HG02588 (cell line): ENCODE results near the gene SHLD2.
"Not testable (repeated sequence)": the region's sequence is repeated elsewhere in the genome, so short reads cannot be mapped to it uniquely, and the experiment has no call there.

Experiments
- ATAC-seq: cut with Tn5 transposase; IDR thresholded peaks from one replicate; pipeline ENCODE4 v1.9.1; 2021; ENCODE audit warnings: mild to moderate bottlenecking, moderate library complexity; ENCODE audit not compliant: unreplicated experiment

Gene SHLD2

GRCh38 chr10:87094373-87095235 lies at the start of gene SHLD2, which contains the start of gene GLUD1:
TSS of gene SHLD2 (plus strand) at chr10:87095206. CDS start at chr10:87151355, 56,149 bp downstream.
TSS of gene GLUD1 (minus strand) at chr10:87094843. CDS start at chr10:87094769, 74 bp downstream.
- peak; percentile 65 for ATAC-seq

DNA sequence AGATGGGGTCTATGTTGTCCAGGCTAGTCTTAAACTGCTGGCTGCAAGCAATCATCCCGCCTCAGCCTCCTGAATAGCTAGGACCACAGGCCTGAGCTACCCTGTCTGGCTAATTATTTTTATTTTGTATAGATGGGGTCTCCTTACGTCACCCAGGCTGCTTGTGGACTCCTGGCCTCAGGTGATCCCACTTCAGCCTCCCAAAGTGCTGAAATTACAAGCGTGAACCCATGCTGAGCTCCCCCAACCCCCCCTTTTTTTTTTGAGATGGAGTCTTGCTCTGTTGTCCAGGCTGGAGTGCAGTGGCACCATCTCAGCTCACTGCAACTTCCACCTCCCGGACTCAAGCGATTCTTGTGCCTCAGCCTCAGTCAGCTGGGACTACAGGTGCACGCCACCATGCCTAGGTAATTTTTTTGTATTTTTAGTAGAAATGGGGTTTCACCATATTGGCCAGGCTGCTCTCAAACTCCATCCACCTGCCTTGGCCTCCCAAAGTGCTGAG lies 49.5 kb upstream of the SHLD2 start:
- ATAC-seq, result no peak

GRCh38 chr10:87053111-87053510 lies 41.9 kb upstream of the SHLD2 start:
- no peak for ATAC-seq

DNA sequence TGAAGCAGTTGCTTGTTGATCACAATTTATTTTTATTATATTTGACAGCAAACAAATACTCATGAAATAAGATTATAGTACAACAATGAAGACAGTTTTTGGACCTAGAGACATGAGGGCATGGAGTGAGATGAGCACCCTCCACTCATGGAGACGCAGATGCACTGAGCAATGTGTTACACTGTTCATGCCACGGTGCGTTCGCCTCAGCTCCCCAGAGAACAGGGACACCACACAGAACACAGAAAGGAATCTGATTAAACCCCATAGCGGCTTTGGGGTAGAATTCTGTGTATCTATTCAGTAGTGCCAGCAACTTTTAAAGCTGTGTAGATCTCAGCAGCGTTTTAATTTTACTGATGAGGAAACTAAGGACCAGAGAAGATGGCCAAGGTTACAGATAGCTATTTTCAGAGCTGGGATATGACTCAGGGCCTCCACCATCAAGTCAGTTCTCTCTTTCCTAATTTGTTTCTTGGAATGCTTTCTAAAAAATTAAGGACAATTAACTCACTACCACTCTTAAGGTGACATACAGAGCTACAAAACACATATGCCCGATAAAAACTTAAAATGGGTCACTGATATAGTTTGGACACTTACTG lies 41.3 kb upstream of the SHLD2 start:
- ATAC-seq, result no peak

DNA sequence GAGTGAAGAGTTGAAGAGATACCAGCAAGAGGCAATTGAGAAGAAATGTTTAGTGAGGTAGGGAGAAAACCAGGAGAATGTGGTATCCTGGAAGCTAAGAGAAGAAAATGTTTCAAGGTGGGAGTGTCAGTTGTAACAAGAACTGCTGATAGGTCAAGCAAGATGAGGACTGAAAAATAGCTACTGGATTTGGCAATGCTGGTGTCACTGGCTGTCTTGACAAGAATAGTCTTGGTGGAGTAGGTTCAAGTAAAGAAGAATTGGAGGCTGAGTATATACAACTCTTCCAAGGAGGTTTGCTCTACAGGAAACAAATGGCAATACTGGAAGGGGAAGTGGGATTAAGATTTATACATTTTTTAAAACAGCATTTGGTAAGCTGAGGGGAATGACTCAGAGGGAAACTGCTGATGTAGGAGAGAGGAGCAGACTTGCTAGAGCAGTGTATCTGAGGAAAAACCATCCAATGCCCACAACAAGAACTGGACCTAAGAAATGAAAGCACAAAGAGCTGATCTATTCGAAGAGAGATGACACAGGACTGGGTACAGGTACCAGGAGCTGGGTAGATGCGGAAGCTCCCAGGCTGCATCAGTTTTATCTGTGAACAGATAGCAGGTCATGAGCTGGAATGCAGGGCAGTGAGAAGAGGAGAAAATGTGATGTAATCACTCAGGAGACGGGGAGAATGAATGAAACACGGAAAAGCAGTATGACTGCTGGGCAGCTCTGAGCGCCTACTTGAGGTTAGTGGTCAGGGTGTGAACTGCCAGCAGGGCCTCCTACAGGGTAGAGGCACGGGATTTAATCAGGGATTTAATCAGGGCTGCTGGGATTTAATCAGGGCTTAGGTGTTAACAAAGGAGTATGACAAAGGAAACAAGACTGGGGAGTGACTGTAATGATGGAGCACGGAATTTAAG lies 40.4 kb upstream of the SHLD2 start:
- no peak for ATAC-seq

DNA sequence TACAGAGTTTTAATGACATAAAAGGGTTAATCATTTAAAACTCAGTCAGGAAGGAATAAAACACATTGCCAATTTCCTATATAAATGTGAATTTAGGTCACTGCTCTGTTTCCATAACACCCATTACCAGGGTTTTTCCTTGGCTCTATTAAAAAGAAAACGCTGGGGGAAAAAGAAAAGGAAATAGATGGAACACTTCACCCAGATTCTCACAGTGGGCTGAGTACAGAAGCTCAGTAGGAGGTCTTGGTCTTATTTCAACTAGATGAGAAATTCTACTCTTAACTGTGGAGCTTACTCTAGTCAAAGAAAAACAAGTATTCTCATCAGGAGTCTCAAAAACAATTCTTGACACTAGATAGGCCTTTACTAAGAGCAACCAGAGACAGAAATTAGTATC lies 36.8 kb upstream of the SHLD2 start:
- no peak for ATAC-seq

GRCh38 chr10:87059401-87059800 lies 35.6 kb upstream of the SHLD2 start:
- ATAC-seq, result no peak

DNA sequence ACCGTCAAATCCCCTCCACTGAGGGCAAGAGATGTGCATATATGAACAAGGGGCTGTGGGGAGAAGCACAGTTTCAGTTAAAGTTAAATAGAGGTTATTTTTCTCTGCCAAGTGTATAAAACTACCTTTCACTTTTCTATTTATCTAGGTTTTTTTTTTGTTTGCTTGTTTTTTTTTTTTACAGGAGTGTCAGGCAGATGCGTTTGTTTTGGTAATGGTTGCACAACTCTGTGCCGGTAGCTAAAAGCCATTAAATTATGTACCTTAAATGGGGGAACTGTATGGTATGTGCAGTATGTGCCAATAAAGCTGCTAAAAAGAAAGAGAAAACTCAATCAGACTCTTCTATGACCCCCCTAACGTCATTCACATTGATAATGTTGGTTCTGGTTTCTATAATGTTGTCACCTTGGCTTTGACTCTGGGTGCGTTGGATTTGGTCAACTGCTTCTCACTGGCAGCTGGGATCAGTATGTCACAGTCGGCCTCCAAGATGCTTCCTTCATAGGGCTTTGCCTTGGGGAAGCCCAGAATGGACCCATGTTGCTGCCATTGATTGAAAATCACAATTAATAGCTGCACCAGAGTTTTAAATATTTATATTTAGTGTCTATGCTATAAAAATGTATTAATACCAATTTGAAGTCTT lies 34.6 kb upstream of the SHLD2 start:
- ATAC-seq, result no peak

DNA sequence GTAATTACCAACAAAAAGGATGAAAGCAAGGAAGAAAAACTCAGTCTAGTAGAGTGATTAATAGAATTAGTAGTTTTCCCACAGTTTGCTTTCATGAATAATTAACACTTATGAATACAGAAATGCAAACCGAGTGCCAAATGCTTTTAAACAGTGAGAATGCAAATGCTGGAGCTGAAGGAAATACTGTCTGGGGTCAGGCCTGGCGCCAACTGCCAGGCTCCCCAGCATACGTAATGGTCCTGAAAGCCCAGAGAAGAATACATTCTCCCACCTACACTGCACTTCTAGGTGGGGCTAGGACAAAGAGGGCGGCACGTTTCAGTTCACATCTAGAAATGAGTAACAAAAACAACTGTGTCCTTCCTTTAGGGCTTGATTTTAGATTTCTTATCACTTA lies 30.4 kb upstream of the SHLD2 start:
- ATAC-seq, result no peak

DNA sequence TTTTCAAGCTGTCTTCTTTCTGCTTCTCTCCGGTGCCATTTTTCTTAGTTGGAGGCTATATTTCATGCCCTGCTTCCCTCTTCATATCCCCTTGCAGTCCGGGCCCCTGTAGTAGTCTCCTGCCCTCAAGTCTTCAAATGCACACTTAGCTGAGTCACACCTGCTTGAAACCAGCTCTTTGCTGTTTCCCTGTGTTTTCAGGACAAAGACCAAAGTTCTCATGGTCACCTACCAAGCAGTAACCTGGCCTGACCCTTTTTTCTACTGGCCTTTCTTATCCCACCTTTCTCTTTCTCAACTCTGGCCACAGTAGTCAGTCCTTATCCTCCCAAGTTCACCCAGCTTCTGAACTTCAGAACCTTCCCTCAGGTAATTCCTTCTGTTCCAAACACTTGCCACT lies 28.8 kb upstream of the SHLD2 start:
- no peak for ATAC-seq

DNA sequence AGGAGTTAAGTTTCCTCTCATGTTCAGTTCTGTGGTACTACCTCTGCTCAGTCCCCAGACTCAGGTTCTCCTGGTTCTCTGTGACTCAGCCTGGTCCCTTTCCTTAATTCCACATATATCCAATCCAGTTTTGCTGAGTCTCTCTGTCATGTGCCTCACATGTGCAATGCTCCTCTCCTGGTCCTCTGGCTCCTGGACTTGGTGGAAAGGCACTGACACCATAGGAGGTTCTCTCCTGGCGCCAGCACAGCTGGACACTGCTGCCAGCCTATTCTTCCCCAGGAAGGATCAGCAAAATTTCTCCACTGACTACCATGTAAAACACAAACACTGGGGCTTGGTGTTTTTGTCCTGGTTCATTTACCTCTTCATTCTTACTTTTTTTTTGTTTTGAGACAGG lies 28.1 kb upstream of the SHLD2 start:
- ATAC-seq, result no peak

GRCh38 chr10:87068281-87068680 lies 26.7 kb upstream of the SHLD2 start:
- ATAC-seq, result no peak

DNA sequence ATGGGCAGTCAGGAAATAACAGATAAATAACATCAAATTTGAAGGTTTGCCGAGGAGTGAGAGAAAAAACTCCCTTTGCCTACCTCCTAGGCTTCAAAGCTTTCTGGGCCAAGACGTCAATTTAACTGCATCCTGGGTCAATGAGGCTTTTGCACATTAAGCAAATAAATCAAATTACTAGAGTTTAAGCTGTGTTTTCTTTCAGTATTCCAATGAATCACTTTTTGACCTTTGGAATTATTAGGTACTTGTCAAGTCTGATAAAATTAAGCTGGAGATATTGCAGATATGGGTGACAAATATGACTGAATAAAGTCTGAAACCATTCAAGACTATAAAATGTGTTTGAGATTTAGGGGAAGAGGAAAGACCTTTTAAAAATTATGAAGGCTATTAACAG lies 22.6 kb upstream of the SHLD2 start:
- no peak for ATAC-seq

DNA sequence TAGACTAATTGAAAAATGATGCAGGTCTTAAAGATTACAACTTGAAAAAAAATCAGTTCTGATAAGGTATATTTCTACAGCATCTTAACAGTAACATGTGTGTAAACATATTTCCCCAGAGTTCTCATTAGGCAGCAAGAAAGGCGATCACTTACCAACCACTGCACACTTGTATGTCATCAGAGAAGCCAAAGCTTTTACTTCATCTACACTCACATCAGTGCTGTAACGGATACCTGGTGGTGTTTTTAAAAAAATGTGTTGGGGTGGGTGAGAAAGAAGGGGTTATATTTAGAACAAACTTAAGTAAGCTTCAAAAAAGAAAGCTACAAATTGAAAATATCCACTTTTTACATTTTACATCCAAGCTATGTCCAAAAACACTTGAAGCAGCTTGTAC lies 18.6 kb upstream of the SHLD2 start:
- not testable (repeated sequence) for ATAC-seq

DNA sequence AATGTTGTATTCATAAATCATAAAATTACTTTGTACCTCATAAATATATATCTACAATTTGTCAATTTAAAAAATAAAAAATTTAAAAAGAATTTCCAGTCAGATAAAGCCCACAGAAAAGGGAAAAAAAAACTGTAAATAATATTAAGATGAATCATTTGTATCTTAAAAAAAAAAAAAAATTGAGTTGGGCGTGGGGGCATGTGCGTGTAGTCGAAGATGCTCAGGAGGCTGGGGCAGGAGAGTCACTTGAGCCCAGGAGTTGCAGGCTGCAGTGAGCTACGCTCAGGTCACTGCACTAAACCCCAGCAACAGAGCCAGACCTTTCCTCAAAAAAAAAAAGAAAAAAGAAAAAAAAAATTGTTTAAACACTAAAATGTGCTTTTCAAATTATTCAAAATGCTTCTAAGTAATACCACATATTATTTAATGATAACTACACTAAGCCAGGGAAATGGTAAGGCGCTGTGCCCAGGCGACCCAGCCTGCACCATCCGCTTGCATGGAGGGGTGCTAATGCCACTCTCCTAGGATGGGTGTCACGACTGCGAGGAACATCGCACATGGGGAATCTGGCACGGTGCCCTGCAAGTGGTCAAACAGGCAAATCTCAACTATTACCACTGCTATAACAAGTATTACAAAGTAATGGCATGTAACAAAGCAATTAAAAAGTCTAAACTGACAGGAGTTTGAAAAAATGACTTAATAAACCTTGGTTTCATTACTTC lies 15.7 kb upstream of the SHLD2 start:
- ATAC-seq, result no peak

DNA sequence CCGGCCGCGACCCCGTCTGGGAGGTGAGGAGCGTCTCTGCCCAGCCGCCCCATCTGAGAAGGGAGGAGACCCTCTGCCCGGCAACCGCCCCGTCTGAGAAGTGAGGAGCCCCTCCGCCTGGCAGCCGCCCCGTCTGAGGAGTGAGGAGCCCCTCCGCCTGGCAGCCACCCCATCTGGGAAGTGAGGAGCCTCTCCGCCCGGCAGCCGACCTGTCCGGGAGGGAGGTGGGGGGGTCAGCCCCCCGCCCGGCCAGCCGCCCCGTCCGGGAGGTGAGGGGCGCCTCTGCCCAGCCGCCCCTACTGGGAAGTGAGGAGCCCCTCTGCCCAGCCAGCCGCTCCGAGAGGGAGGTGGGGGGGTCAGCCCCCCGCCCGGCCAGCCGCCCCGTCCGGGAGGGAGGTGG lies 14.4 kb upstream of the SHLD2 start:
- ATAC-seq, result not testable (repeated sequence)

DNA sequence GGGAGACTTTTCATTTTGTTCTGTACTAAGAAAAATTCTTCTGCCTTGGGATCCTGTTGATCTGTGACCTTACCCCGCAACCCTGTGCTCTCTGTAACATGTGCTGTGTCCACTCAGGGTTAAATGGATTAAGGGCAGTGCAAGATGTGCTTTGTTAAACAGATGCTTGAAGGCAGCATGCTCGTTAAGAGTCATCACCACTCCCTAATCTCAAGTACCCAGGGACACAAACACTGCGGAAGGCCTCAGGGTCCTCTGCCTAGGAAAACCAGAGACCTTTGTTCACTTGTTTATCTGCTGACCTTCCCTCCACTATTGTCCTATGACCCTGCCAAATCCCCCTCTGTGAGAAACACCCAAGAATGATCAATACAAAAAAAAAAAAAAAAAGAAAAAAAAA lies 13.4 kb upstream of the SHLD2 start:
- not testable (repeated sequence) for ATAC-seq

GRCh38 chr10:87082219-87082618 lies 12.8 kb upstream of the SHLD2 start:
- ATAC-seq, result not testable (repeated sequence)

DNA sequence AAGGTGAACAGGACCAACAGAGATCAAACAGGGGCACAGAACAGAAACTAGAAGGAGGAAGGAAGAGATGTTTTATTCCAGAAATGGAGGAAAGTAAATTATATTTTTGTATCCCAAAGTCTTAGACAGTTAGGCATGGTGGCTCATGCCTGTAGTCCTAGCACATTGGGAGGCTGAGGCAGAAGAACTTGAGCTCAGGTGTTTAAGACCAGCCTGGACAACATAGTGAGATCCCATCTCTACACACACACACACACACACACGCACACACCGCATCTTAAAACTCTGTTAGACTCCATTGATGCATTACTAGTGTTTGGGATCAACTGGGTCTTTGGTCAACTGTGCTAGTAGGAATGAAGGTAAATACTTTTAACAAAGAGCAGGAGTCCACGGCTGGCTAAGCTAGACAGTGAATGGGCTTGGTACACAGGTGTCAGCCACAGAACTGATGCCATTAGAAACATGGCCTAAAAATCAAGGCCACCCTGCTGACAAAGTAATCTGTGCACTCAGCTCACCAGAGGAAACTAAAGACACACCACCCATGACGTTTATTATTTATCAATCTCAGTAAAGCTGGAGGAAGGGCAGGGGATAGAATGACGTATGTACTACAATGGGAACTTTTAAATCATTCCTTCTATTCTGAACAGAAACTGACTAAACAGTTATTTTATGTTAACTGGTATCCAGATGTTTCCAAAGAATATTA lies 11.3 kb upstream of the SHLD2 start:
- ATAC-seq, result not testable (repeated sequence)
